Measurements from ENCODE around the gene NOS3. TPM values are rescaled to one million over a fixed set of nuclear protein-coding genes. Genes with fewer than 3 reads are reported as not detected.

NOS3 gene
- total RNA-seq, 4 donors from 2014 or later: 1.4 to 10.8 (median 4.2) TPM

- DNase-seq (no peak), ATAC-seq (no peak)
- no peak overlapping the region for H3K4me3 ChIP-seq
- H3K9me3 ChIP-seq: no peaks in the 10 kb centered on the region
- no peaks in the 10 kb centered on the region for H3K4me1 ChIP-seq
- TF ChIP-seq POLR2A (IDR thresholded peaks at IDR 0.05) (no peak), CTCF (IDR thresholded peaks at IDR 0.05 in 4 of 5, conservative IDR thresholded peaks at IDR 0.05 in 1 of 5) (no peak)
- intact Hi-C loops (cut with DNase I; ENCODE audit: low total_unique reads): no loop called here
- in situ Hi-C loops (cut with MboI; ENCODE audit: low sequenced_read_pairs in 4 of 4): no loop called here
- H3K27ac ChIP-seq: no peak overlapping the region
- no peaks in the 10 kb centered on the region for H3K36me3 ChIP-seq
- H3K27me3 ChIP-seq: no peaks in the 10 kb centered on the region
These were observed 44.2 kb upstream of the NOS3 start for GRCh38 chr7:150946421-150947240.

- Histone ChIP-seq H3K4me1 (no peaks in the 10 kb centered on the region), H3K27me3 (no peaks in the 10 kb centered on the region), H3K9me3 (no peaks in the 10 kb centered on the region), H3K27ac (no peak overlapping the region), H3K4me3 (no peak overlapping the region), H3K36me3 (no peaks in the 10 kb centered on the region)
- intact Hi-C loops (cut with DNase I; ENCODE audit: low total_unique reads): no loop called here
- ATAC-seq (no peak), DNase-seq (no peak)
- in situ Hi-C loops (cut with MboI; ENCODE audit: low sequenced_read_pairs in 4 of 4): no loop called here
- no peak for TF ChIP-seq CTCF (IDR thresholded peaks at IDR 0.05 in 4 of 5, conservative IDR thresholded peaks at IDR 0.05 in 1 of 5)
- TF ChIP-seq POLR2A (IDR thresholded peaks at IDR 0.05): no peak
These were observed 43.5 kb upstream of the NOS3 start for GRCh38 chr7:150947241-150947745.

GRCh38 chr7:150947761-150948651, 42.8 kb upstream of the NOS3 start:
- ATAC-seq: no peak
- TF ChIP-seq POLR2A (IDR thresholded peaks at IDR 0.05) (no peak), CTCF (IDR thresholded peaks at IDR 0.05 in 4 of 5, conservative IDR thresholded peaks at IDR 0.05 in 1 of 5) (no peak)
- Histone ChIP-seq H3K27ac (no peak overlapping the region), H3K27me3 (no peaks in the 10 kb centered on the region), H3K4me1 (no peaks in the 10 kb centered on the region), H3K9me3 (no peaks in the 10 kb centered on the region), H3K4me3 (no peak overlapping the region), H3K36me3 (no peaks in the 10 kb centered on the region)
- no peak for DNase-seq
- in situ Hi-C loops (cut with MboI; ENCODE audit: low sequenced_read_pairs in 4 of 4): no loop called here
- intact Hi-C loops (cut with DNase I; ENCODE audit: low total_unique reads): no loop called here

GRCh38 chr7:150948791-150949251, 42.0 kb upstream of the NOS3 start:
- no peak for DNase-seq

More at GRCh38 chr7:150948791-150949251, 42.0 kb upstream of the NOS3 start:
- Histone ChIP-seq H3K4me3 (no peak overlapping the region), H3K27me3 (no peaks in the 10 kb centered on the region), H3K9me3 (no peaks in the 10 kb centered on the region), H3K4me1 (no peaks in the 10 kb centered on the region), H3K36me3 (no peaks in the 10 kb centered on the region), H3K27ac (no peak overlapping the region)
- intact Hi-C loops (cut with DNase I; ENCODE audit: low total_unique reads): no loop called here
- in situ Hi-C loops (cut with MboI; ENCODE audit: low sequenced_read_pairs in 4 of 4): no loop called here
- TF ChIP-seq POLR2A (IDR thresholded peaks at IDR 0.05): no peak
- no peak for TF ChIP-seq CTCF (IDR thresholded peaks at IDR 0.05 in 4 of 5, conservative IDR thresholded peaks at IDR 0.05 in 1 of 5)
- no peak for ATAC-seq
